H9 (cell line): ENCODE data around the gene WARS2. TPM values are rescaled to one million over a fixed set of nuclear protein-coding genes. Genes with fewer than 3 reads are reported as not detected.

Experiments used
- DNase-seq: peaks from one replicate; pipeline ENCODE4 v3.0.0-alpha.2; 2017
- H2AFZ ChIP-seq: one replicate; pipeline ENCODE4 v1.6.1; 2013; ENCODE audit warnings: mild to moderate bottlenecking, low read length, control low read depth, moderate library complexity
- H2AK5ac ChIP-seq: 2 replicates; pipeline ENCODE4 v1.6.1; 2013; ENCODE audit warnings: low read length, control low read depth, mixed read lengths; ENCODE audit not compliant: insufficient read length
- H2BK120ac ChIP-seq: one replicate; pipeline ENCODE4 v1.6.1; 2013; ENCODE audit warnings: low read depth, mild to moderate bottlenecking, low read length, control low read depth, inconsistent platforms; ENCODE audit not compliant: poor library complexity, severe bottlenecking
- H2BK12ac ChIP-seq: 2 replicates; pipeline ENCODE4 v1.6.1; 2013; ENCODE audit warnings: low read length, control low read depth, mixed read lengths, low read depth; ENCODE audit not compliant: insufficient read length
- H2BK15ac ChIP-seq: 2 replicates; pipeline ENCODE4 v1.6.1; 2013; ENCODE audit warnings: low read depth, low read length, control low read depth
- H2BK20ac ChIP-seq: one replicate; pipeline ENCODE4 v1.6.1; 2013; ENCODE audit warnings: low read depth, mild to moderate bottlenecking, low read length, control low read depth, inconsistent platforms; ENCODE audit not compliant: poor library complexity, severe bottlenecking
- H2BK5ac ChIP-seq: 2 replicates; pipeline ENCODE4 v1.6.1; 2013; ENCODE audit warnings: low read length, control low read depth, mixed read lengths; ENCODE audit not compliant: insufficient read length
- H3K14ac ChIP-seq: 2 replicates; pipeline ENCODE4 v1.6.1; 2013; ENCODE audit warnings: low read length, control low read depth; ENCODE audit not compliant: insufficient read depth
- H3K18ac ChIP-seq: 2 replicates; pipeline ENCODE4 v1.6.1; 2013; ENCODE audit warnings: low read depth, mild to moderate bottlenecking, mixed read lengths, low read length, control low read depth; ENCODE audit not compliant: insufficient read length
- H3K23ac ChIP-seq: 2 replicates; pipeline ENCODE4 v1.6.1; 2013; ENCODE audit warnings: low read length, control low read depth, mixed read lengths, low read depth; ENCODE audit not compliant: insufficient read length
- H3K23me2 ChIP-seq: 2 replicates; pipeline ENCODE4 v1.6.1; 2013; ENCODE audit warnings: low read depth, mild to moderate bottlenecking, mixed read lengths, low read length, control low read depth; ENCODE audit not compliant: insufficient read length, poor library complexity, severe bottlenecking
- H3K27ac ChIP-seq: 2 replicates; pipeline ENCODE4 v1.5.1; 2013; ENCODE audit warnings: low read length, control low read depth, mixed read lengths, low read depth; ENCODE audit not compliant: insufficient read length
- H3K27me3 ChIP-seq: 2 replicates; pipeline ENCODE4 v1.6.1; 2013; ENCODE audit warnings: low read length, control low read depth, inconsistent platforms; ENCODE audit not compliant: insufficient read depth
- H3K4ac ChIP-seq: 2 replicates; pipeline ENCODE4 v1.6.1; 2013; ENCODE audit warnings: low read depth, mild to moderate bottlenecking, control low read depth, inconsistent platforms, low read length, moderate library complexity
- H3K4me1 ChIP-seq: 2 replicates; pipeline ENCODE4 v1.6.1; 2013; ENCODE audit warnings: low read length, control low read depth, inconsistent platforms; ENCODE audit not compliant: insufficient read depth
- H3K4me2 ChIP-seq: 2 replicates; pipeline ENCODE4 v1.6.1; 2013; ENCODE audit warnings: low read length, control low read depth, mixed read lengths; ENCODE audit not compliant: insufficient read length, insufficient read depth
- H3K56ac ChIP-seq: 2 replicates; pipeline ENCODE4 v1.6.1; 2013; ENCODE audit warnings: low read depth, mild to moderate bottlenecking, mixed read lengths, low read length, control low read depth; ENCODE audit not compliant: insufficient read length
- H3K79me1 ChIP-seq: 2 replicates; pipeline ENCODE4 v1.6.1; 2013; ENCODE audit warnings: low read depth, mild to moderate bottlenecking, moderate library complexity, low read length, control low read depth, inconsistent platforms; ENCODE audit not compliant: insufficient read depth, poor library complexity, severe bottlenecking
- H3K79me2 ChIP-seq: 2 replicates; pipeline ENCODE4 v1.6.1; 2013; ENCODE audit warnings: low read length, control low read depth, inconsistent platforms; ENCODE audit not compliant: insufficient read depth
- H3K9ac ChIP-seq: 2 replicates; pipeline ENCODE4 v1.6.1; 2013; ENCODE audit warnings: low read length, control low read depth, mixed read lengths; ENCODE audit not compliant: insufficient read length; ENCODE audit errors: extremely low read depth
- H3K9me3 ChIP-seq: one replicate; pipeline ENCODE4 v1.6.1; 2013; ENCODE audit warnings: low read depth, low read length, inconsistent platforms; ENCODE audit not compliant: control insufficient read depth
- H3T11ph ChIP-seq: one replicate; pipeline ENCODE4 v1.6.1; 2013; ENCODE audit warnings: mild to moderate bottlenecking, low read length, control low read depth, inconsistent platforms
- H4K20me1 ChIP-seq: one replicate; pipeline ENCODE4 v1.6.1; 2013; ENCODE audit not compliant: control insufficient read depth, insufficient read length, insufficient read depth
- H4K5ac ChIP-seq: 2 replicates; pipeline ENCODE4 v1.6.1; 2013; ENCODE audit warnings: low read depth, mild to moderate bottlenecking, mixed read lengths, low read length, control low read depth; ENCODE audit not compliant: insufficient read length
- H4K8ac ChIP-seq: replicated peaks from 2 replicates; pipeline ENCODE4 v1.6.1; 2013; ENCODE audit warnings: low read length, control low read depth, mixed read lengths, low read depth; ENCODE audit not compliant: insufficient read length
- H4K91ac ChIP-seq: 2 replicates; pipeline ENCODE4 v1.6.1; 2013; ENCODE audit warnings: low read depth, mild to moderate bottlenecking, moderate library complexity, mixed read lengths, low read length, control low read depth; ENCODE audit not compliant: insufficient read length
- H3K27ac Mint-ChIP-seq, 3 experiments: 2 replicates in 2 of 3; 3 replicates in 1 of 3; pipeline ENCODE4 v1.8.0; 2020 to 2021; ENCODE audit warnings: mixed read lengths in 3 of 3, mild to moderate bottlenecking in 1 of 3, moderate library complexity in 1 of 3
- H3K27me3 Mint-ChIP-seq: 2 replicates; pipeline ENCODE4 v1.8.0; 2021; ENCODE audit warnings: low read depth, mild to moderate bottlenecking, moderate library complexity, mixed read lengths
- H3K36me3 Mint-ChIP-seq, 3 experiments: 2 replicates in 2 of 3; 3 replicates in 1 of 3; pipeline ENCODE4 v1.8.0; 2020 to 2021; ENCODE audit warnings: low read depth in 3 of 3, mixed read lengths in 3 of 3; ENCODE audit not compliant: insufficient read depth in 1 of 3
- H3K4me1 Mint-ChIP-seq, 2 experiments: 2 replicates each; pipeline ENCODE4 v1.8.0; 2020; ENCODE audit warnings: mixed read lengths in 2 of 2
- H3K4me3 Mint-ChIP-seq, 2 experiments: 2 replicates in 1 of 2; 3 replicates in 1 of 2; pipeline ENCODE4 v1.8.0; 2020 to 2021; ENCODE audit warnings: mild to moderate bottlenecking in 2 of 2, mixed read lengths in 2 of 2, moderate library complexity in 1 of 2
- H3K9me3 Mint-ChIP-seq, 2 experiments: 2 replicates in 1 of 2; 3 replicates in 1 of 2; pipeline ENCODE4 v1.8.0; 2020; ENCODE audit warnings: mild to moderate bottlenecking in 2 of 2, mixed read lengths in 2 of 2, moderate library complexity in 1 of 2
- total RNA-seq: library from RNA; stranded (reverse); gene quantifications from 2 replicates; pipeline ENCODE4 v1.2.1, GENCODE V29; 2021
- TF ChIP-seq, protein P1 (sequence below): fragments of 200-600 bp; sonication (generic); conservative IDR thresholded peaks from 3 replicates; pipeline ENCODE4 v1.8.0; 2021; ENCODE audit warnings: antibody characterized with exemption, mild to moderate bottlenecking

WARS2 gene
- total RNA-seq, 1 experiment from 2014 or later = 9.7 TPM

DNA sequence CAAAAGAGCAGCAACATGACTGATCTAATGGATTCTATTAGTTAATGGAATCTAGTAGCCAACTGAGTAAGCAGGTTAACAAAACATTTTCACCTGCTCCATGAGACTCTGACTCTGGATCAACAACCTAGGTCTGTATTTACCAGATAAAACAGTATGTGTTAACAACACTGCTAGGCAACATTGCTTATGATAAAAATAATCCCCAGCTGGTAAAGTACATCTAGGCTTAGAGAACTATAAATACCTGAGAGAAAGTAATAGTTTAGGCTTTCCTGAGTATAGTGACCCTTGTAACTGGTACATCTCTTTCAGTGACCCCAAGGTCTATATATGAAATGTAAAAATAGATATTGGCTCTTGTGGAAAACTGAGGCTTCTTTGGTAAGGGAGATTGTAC, 78.8 kb downstream of the WARS2 start:
- no peaks in the 10 kb centered on the region for H3K4me1 ChIP-seq
- H4K20me1 ChIP-seq = no peaks in the 10 kb centered on the region
- DNase-seq = no peak
- H3K79me1 ChIP-seq = no peaks in the 10 kb centered on the region
- no peak overlapping the region for H3K4ac ChIP-seq
- no peaks in the 10 kb centered on the region for H3K23me2 ChIP-seq
- H3K4me2 ChIP-seq = no peak overlapping the region
- no peak overlapping the region for H3K4me3 Mint-ChIP-seq
- no peak overlapping the region for H4K8ac ChIP-seq
- H4K91ac ChIP-seq = no peak overlapping the region
- H2BK15ac ChIP-seq = no peak overlapping the region
- no peak overlapping the region for H2AK5ac ChIP-seq
- peaks cover 1 to 20% (median 11%) of the 10 kb centered on the region in 3 experiments; a peak in 5 of 7 replicates for H3K36me3 Mint-ChIP-seq
- H3K27me3 Mint-ChIP-seq = no peaks in the 10 kb centered on the region
- H2BK5ac ChIP-seq = no peak overlapping the region
- H3K9ac ChIP-seq = no peak overlapping the region
- TF ChIP-seq, protein P1, sequence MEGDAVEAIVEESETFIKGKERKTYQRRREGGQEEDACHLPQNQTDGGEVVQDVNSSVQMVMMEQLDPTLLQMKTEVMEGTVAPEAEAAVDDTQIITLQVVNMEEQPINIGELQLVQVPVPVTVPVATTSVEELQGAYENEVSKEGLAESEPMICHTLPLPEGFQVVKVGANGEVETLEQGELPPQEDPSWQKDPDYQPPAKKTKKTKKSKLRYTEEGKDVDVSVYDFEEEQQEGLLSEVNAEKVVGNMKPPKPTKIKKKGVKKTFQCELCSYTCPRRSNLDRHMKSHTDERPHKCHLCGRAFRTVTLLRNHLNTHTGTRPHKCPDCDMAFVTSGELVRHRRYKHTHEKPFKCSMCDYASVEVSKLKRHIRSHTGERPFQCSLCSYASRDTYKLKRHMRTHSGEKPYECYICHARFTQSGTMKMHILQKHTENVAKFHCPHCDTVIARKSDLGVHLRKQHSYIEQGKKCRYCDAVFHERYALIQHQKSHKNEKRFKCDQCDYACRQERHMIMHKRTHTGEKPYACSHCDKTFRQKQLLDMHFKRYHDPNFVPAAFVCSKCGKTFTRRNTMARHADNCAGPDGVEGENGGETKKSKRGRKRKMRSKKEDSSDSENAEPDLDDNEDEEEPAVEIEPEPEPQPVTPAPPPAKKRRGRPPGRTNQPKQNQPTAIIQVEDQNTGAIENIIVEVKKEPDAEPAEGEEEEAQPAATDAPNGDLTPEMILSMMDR = no peak
- H3K23ac ChIP-seq = no peak overlapping the region
- no peak overlapping the region for H3K18ac ChIP-seq
- H3K56ac ChIP-seq = no peak overlapping the region
- H3K9me3 Mint-ChIP-seq = peaks cover 5% of the 10 kb centered on the region in 2 experiments
- H3K14ac ChIP-seq = no peak overlapping the region
- no peak overlapping the region for H2AFZ ChIP-seq
- H3T11ph ChIP-seq = no peak overlapping the region
- no peak overlapping the region for H2BK20ac ChIP-seq
- no peaks in the 10 kb centered on the region for H3K27me3 ChIP-seq
- no peak overlapping the region for H4K5ac ChIP-seq
- no peaks in the 10 kb centered on the region for H3K79me2 ChIP-seq
- H3K9me3 ChIP-seq = no peaks in the 10 kb centered on the region
- H3K27ac Mint-ChIP-seq = no peak overlapping the region
- H3K4me1 Mint-ChIP-seq = no peaks in the 10 kb centered on the region
- no peak overlapping the region for H2BK120ac ChIP-seq
- no peak overlapping the region for H3K27ac ChIP-seq
- no peak overlapping the region for H2BK12ac ChIP-seq
